Smooth muscle cell (in vitro differentiated cells): ENCODE results near the gene NEUROG2. TPM values are rescaled to one million over a fixed set of nuclear protein-coding genes. Genes with fewer than 3 reads are reported as not detected.

Experiments used
- DNase-seq: peaks from one replicate; lab custom pipeline; 2025; ENCODE audit not compliant: unreplicated experiment; lab: John Stamatoyannopoulos, UW
- H2AFZ ChIP-seq: fragments of 200-600 bp; sonication (generic); 2 replicates; pipeline ENCODE4 v1.6.0; 2016; ENCODE audit warnings: antibody characterized with exemption, low read depth, mild to moderate bottlenecking
- H3F3A ChIP-seq: fragments of 200-600 bp; sonication (generic); 2 replicates; pipeline ENCODE4 v1.6.0; 2017; ENCODE audit warnings: antibody characterized with exemption, low read depth
- H3K27ac ChIP-seq: fragments of 200-600 bp; sonication (generic); 2 replicates; pipeline ENCODE4 v1.5.1; 2016; ENCODE audit warnings: low read depth, mild to moderate bottlenecking
- H3K27me3 ChIP-seq: fragments of 200-600 bp; sonication (generic); 2 replicates; pipeline ENCODE4 v1.6.1; 2016; ENCODE audit warnings: low read depth, mild to moderate bottlenecking
- H3K36me3 ChIP-seq: fragments of 200-600 bp; sonication (generic); 2 replicates; pipeline ENCODE4 v1.5.1; 2016; ENCODE audit warnings: low read depth
- H3K4me1 ChIP-seq: fragments of 200-600 bp; sonication (generic); 2 replicates; pipeline ENCODE4 v1.5.1; 2016; ENCODE audit warnings: low read depth
- H3K4me2 ChIP-seq: fragments of 200-600 bp; sonication (generic); 2 replicates; pipeline ENCODE4 v1.6.0; 2016; ENCODE audit warnings: mild to moderate bottlenecking
- H3K4me3 ChIP-seq: fragments of 200-600 bp; sonication (generic); 2 replicates; pipeline ENCODE4 v1.5.1; 2016; ENCODE audit warnings: mild to moderate bottlenecking
- H3K79me2 ChIP-seq: fragments of 200-600 bp; sonication (generic); 2 replicates; pipeline ENCODE4 v1.6.0; 2016; ENCODE audit warnings: low read depth, mild to moderate bottlenecking
- H3K9ac ChIP-seq: fragments of 200-600 bp; sonication (generic); 2 replicates; pipeline ENCODE4 v1.6.0; 2016; ENCODE audit warnings: low read depth
- H3K9me3 ChIP-seq: fragments of 200-600 bp; sonication (generic); replicated peaks from 2 replicates; pipeline ENCODE4 v1.5.1; 2016; ENCODE audit warnings: low read depth
- H4K20me1 ChIP-seq: fragments of 200-600 bp; sonication (generic); 2 replicates; pipeline ENCODE4 v1.6.0; 2016; ENCODE audit warnings: low read depth
- WGBS: methylation state at CpG from one replicate; pipeline ENCODE4 v1.1.7; 2016; ENCODE audit warnings: low lambda C conversion rate; 5-methylcytosine and 5-hydroxymethylcytosine counted together
- polyA plus RNA-seq: library from polyadenylated mRNA; unstranded; fragments of >200 nt; fragmentation: Nextera tagmentation; extraction: Ambion mirVana; gene quantifications from 2 replicates; pipeline ENCODE4 v1.2.1, GENCODE V29; 2016
- total RNA-seq: library from RNA; depleted of rRNA; stranded (reverse); fragments of >200 nt; gene quantifications from 2 replicates; pipeline ENCODE4 v1.2.3, GENCODE V29; 2014
- TF ChIP-seq, protein P1 (sequence below): fragments of 200-600 bp; sonication (generic); IDR thresholded peaks from 2 replicates; pipeline ENCODE4 v1.5.1; 2017; ENCODE audit warnings: borderline replicate concordance, mild to moderate bottlenecking, antibody characterized with exemption; ENCODE audit not compliant: insufficient read depth, poor library complexity, severe bottlenecking

The NEUROG2 gene
- total and polyA plus RNA-seq, 2 experiments from 2014 or later, result not detected

DNA sequence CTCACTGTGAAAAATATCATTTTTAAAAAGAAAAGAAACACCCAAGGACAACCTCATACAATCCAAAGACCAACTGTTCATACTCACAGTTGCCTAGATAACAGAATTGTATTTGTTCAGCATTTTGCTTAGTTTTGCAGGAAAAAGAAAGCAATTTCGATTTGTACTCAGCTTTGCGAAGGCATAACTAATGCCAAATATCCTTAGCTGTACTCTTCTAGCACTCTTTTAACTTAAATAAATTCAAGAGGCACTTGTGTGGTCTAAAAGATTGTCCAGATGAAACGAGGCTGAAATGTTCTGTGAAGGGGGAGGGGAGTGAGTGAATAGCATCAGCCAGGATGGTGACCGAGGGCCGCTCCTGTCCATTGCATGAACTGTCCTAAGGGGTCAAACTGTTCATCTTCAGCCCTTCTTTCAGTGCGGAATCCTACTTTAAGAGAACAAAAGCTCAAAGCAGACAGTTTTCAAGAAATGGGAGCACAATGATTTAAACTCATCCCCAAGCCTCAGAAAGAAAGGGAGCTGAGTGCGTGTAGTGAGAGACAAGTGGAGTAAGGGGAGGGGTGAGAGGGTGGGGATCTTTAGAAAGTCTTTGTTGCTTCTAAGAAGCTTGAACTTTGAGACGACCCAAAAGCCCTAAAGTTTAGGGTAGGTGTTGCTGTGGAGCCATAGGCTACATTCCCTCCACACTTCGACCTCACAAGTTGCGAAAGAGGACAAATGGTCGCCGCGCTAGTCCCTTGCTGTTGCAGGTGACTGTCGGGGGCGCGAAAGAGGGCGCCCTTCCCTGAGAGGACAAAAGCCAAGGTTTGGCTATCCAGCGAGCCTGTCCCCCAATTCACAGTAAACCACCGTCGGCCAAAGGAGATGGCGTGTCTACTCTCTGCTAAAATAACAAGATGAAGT, 4.0 kb upstream of the NEUROG2 start:
- Histone ChIP-seq H3K9me3 (no peaks in the 10 kb centered on the region), H3K4me2 (no peak overlapping the region), H4K20me1 (no peaks in the 10 kb centered on the region), H3K4me3 (no peak overlapping the region), H3K36me3 (no peaks in the 10 kb centered on the region), H3F3A (peaks cover 4% of the 10 kb centered on the region), H3K27me3 (peaks cover 100% of the 10 kb centered on the region), H3K4me1 (peaks cover 53% of the 10 kb centered on the region), H3K9ac (no peak overlapping the region), H3K27ac (no peak overlapping the region), H2AFZ (no peak overlapping the region), H3K79me2 (no peaks in the 10 kb centered on the region)
- TF ChIP-seq, protein P1, sequence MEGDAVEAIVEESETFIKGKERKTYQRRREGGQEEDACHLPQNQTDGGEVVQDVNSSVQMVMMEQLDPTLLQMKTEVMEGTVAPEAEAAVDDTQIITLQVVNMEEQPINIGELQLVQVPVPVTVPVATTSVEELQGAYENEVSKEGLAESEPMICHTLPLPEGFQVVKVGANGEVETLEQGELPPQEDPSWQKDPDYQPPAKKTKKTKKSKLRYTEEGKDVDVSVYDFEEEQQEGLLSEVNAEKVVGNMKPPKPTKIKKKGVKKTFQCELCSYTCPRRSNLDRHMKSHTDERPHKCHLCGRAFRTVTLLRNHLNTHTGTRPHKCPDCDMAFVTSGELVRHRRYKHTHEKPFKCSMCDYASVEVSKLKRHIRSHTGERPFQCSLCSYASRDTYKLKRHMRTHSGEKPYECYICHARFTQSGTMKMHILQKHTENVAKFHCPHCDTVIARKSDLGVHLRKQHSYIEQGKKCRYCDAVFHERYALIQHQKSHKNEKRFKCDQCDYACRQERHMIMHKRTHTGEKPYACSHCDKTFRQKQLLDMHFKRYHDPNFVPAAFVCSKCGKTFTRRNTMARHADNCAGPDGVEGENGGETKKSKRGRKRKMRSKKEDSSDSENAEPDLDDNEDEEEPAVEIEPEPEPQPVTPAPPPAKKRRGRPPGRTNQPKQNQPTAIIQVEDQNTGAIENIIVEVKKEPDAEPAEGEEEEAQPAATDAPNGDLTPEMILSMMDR, result no peak
- 8% methylated on average over 21 of the region's 21 CpGs for WGBS
- no peak for DNase-seq

DNA sequence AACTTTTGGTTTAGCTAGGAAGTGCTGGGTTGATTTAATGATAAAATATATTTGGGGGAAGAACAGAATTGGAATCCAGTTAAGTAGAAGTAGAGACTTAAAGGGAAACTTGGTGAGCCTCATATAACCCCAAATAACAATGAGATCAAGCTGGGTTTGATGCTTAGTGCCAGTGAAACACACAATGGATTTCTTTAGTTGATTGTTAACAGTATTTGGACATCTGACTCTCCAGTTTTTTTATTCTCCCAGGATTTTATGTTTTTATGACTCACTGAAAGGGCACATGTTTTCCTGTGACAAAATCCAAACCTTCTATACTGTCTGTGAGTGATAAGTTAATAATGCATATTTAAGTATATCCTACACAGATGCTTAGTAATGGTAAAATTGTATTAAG, 2.7 kb upstream of the NEUROG2 start:
- Histone ChIP-seq H2AFZ (no peak overlapping the region), H3K36me3 (no peaks in the 10 kb centered on the region), H3K4me3 (no peak overlapping the region), H3K9me3 (no peaks in the 10 kb centered on the region), H3F3A (peaks cover 4% of the 10 kb centered on the region), H3K27ac (no peak overlapping the region), H3K27me3 (peaks cover 100% of the 10 kb centered on the region), H3K4me2 (no peak overlapping the region), H3K9ac (no peak overlapping the region), H4K20me1 (no peaks in the 10 kb centered on the region), H3K79me2 (no peaks in the 10 kb centered on the region), H3K4me1 (peaks cover 55% of the 10 kb centered on the region)
- TF ChIP-seq, protein P1, result no peak
- DNase-seq, result no peak

DNA sequence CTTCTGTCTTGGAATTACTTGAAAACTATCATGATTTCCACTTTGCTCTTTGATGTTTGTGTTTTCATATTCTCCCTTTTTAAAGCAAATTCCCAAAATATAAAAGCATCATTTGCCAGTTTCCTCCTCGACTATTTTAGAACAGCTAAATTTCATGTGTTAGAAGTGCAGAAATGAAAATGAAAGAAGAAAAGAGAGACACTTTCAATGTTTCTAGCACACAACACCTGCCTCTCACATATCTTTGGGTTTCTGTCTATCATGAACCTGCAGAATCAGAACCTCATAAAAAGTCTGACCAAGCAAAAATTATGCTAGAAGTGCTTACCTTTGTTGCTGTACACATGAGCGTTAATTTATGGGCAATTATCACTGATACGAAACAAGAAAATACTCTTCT, 1.9 kb upstream of the NEUROG2 start:
- peaks cover 100% of the 10 kb centered on the region for H3K27me3 ChIP-seq
- TF ChIP-seq, protein P1, result no peak
- no peak overlapping the region for H3K4me3 ChIP-seq
- no peak overlapping the region for H3K27ac ChIP-seq
- no peaks in the 10 kb centered on the region for H3K36me3 ChIP-seq
- peaks cover 48% of the 10 kb centered on the region for H3K4me1 ChIP-seq
- H3F3A ChIP-seq, result peaks cover 4% of the 10 kb centered on the region
- H3K9me3 ChIP-seq, result no peaks in the 10 kb centered on the region
- no peaks in the 10 kb centered on the region for H3K79me2 ChIP-seq
- no peak overlapping the region for H3K9ac ChIP-seq
- no peak for DNase-seq
- 59% methylated on average over 3 of the region's 3 CpGs for WGBS
- H2AFZ ChIP-seq, result no peak overlapping the region
- H4K20me1 ChIP-seq, result no peaks in the 10 kb centered on the region
- H3K4me2 ChIP-seq, result no peak overlapping the region
